ENCODE measurements around the gene MUC5AC.
"Not testable (repeated sequence)": the region's sequence is repeated elsewhere in the genome, so short reads cannot be mapped to it uniquely, and the experiment has no call there.

DNA sequence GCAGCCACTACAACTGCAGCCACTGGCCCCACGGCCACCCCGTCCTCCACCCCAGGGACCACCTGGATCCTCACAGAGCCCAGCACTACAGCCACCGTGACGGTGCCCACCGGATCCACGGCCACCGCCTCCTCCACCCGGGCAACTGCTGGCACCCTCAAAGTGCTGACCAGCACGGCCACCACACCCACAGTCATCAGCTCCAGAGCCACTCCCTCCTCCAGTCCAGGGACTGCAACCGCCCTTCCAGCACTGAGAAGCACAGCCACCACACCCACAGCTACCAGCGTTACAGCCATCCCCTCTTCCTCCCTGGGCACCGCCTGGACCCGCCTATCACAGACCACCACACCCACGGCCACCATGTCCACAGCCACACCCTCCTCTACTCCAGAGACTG is 88.5 kb downstream of the MUC5AC start:
- TF ChIP-seq, protein P1, sequence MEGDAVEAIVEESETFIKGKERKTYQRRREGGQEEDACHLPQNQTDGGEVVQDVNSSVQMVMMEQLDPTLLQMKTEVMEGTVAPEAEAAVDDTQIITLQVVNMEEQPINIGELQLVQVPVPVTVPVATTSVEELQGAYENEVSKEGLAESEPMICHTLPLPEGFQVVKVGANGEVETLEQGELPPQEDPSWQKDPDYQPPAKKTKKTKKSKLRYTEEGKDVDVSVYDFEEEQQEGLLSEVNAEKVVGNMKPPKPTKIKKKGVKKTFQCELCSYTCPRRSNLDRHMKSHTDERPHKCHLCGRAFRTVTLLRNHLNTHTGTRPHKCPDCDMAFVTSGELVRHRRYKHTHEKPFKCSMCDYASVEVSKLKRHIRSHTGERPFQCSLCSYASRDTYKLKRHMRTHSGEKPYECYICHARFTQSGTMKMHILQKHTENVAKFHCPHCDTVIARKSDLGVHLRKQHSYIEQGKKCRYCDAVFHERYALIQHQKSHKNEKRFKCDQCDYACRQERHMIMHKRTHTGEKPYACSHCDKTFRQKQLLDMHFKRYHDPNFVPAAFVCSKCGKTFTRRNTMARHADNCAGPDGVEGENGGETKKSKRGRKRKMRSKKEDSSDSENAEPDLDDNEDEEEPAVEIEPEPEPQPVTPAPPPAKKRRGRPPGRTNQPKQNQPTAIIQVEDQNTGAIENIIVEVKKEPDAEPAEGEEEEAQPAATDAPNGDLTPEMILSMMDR (IDR thresholded peaks at IDR 0.05; ENCODE audit: borderline replicate concordance, extremely low read depth, low read length, poor library complexity, severe bottlenecking): not testable (repeated sequence)
- not testable (repeated sequence) for TF ChIP-seq EZH2 (IDR thresholded peaks at IDR 0.05; ENCODE audit: borderline replicate concordance, low read depth, low read length, severe bottlenecking)

Measured in DND-41 (cell line).